ENCODE data around the gene SERPINE1. TPM values are rescaled to one million over a fixed set of nuclear protein-coding genes. Genes with fewer than 3 reads are reported as not detected.

Gene SERPINE1
- total and polyA plus RNA-seq, 2 of the 13 experiments (the other 11 are each of a cell fraction or from before 2014, with no cell fraction given) = 21.2 to 1,576 TPM

- TF ChIP-seq HMGXB4 (CRISPR knock-in tag; IDR thresholded peaks at IDR 0.05; ENCODE audit: borderline replicate concordance in 1 of 2, low read depth in 1 of 2) = peak in 1 of 2 experiments; percentile 53; a peak in 2 of 4 replicates
- no peak for TF ChIP-seq NR1H2 (CRISPR knock-in tag; IDR thresholded peaks at IDR 0.05; ENCODE audit: borderline replicate concordance, low read depth)
- TF ChIP-seq TFE3 (CRISPR knock-in tag; IDR thresholded peaks at IDR 0.05) = no peak
- no peak for TF ChIP-seq SNAPC2 (CRISPR knock-in tag; IDR thresholded peaks at IDR 0.05)
- no peak for TF ChIP-seq IRF2 (CRISPR knock-in tag; IDR thresholded peaks at IDR 0.05)
- TF ChIP-seq MXI1 (IDR thresholded peaks at IDR 0.05; ENCODE audit: borderline replicate concordance, low read depth, low read length) = no peak
- TF ChIP-seq PAXIP1 (CRISPR knock-in tag; conservative IDR thresholded peaks at IDR 0.05) = no peak
- peak; percentile 61; the same call in 1 of the 2 replicates for TF ChIP-seq PHF8 (CRISPR knock-in tag; IDR thresholded peaks at IDR 0.05)
- no peak for TF ChIP-seq CHCHD3 (CRISPR knock-in tag; IDR thresholded peaks at IDR 0.05)
- TF ChIP-seq MBD4 (IDR thresholded peaks at IDR 0.05; ENCODE audit: borderline replicate concordance, low read length) = no peak
- no peak for TF ChIP-seq ZNF891 (CRISPR knock-in tag; IDR thresholded peaks at IDR 0.05)
- TF ChIP-seq CTCF (CRISPR knock-in tag; IDR thresholded peaks at IDR 0.05) = peak; percentile 1; the same call in 1 of the 2 replicates
- TF ChIP-seq REL (CRISPR knock-in tag; conservative IDR thresholded peaks at IDR 0.05) = 0 out of 2 replicates have a peak, but pooled peaks have one; percentile 1
- no peak for TF ChIP-seq ZNF431 (CRISPR knock-in tag; IDR thresholded peaks at IDR 0.05; ENCODE audit: borderline replicate concordance, low read depth)
- 0 out of 2 replicates have a peak, but pooled peaks have one; percentile 18 for TF ChIP-seq RXRA (CRISPR knock-in tag; IDR thresholded peaks at IDR 0.05)
- no peak for TF ChIP-seq MTF1 (CRISPR knock-in tag; IDR thresholded peaks at IDR 0.05)
- TF ChIP-seq KAT7 (CRISPR knock-in tag; IDR thresholded peaks at IDR 0.05; ENCODE audit: borderline replicate concordance) = 0 out of 2 replicates have a peak, but pooled peaks have one; percentile 61
- TF ChIP-seq SNRNP70 (IDR thresholded peaks at IDR 0.05; ENCODE audit: low read depth, low read length) = no peak
- TF ChIP-seq HMGA1 (CRISPR knock-in tag; conservative IDR thresholded peaks at IDR 0.05) = no peak
- no peak for TF ChIP-seq TCF12 (IDR thresholded peaks at IDR 0.05)
- TF ChIP-seq TCF12 (CRISPR knock-in tag; IDR thresholded peaks at IDR 0.05) = no peak
- no peak for TF ChIP-seq ZNF83 (CRISPR knock-in tag; IDR thresholded peaks at IDR 0.05; ENCODE audit: borderline replicate concordance)
- TF ChIP-seq ZC3H13 (CRISPR knock-in tag; IDR thresholded peaks at IDR 0.05) = no peak
Observed at GRCh38 chr7:101154693-101155102, 27.8 kb downstream of the SERPINE1 start (continued).

Measured in HepG2 (cell line).